Pancreas (tissue), 10 donors: ENCODE results near the gene ITPR1. TPM values are rescaled to one million over a fixed set of nuclear protein-coding genes. Genes with fewer than 3 reads are reported as not detected.

ENCODE experiments used
- ATAC-seq, 4 donors: fragments of 200-7000 bp; cut with Tn5 transposase; one replicate each; pipeline versions ENCODE4 v1.8.0 to v1.9.1; 2020; ENCODE audit warnings: mild to moderate bottlenecking in 4 of 4, moderate library complexity in 4 of 4
- DNase-seq, 6 donors: peaks; one replicate each; pipeline ENCODE4 v3.0.0-alpha.2; 2020
- FAIRE-seq: peaks from 2 replicates; lab custom pipeline; 2012; peaks lifted over from hg19 to GRCh38; lab: Jason Lieb, UNC
- H3K27ac ChIP-seq, 4 donors: fragments of 200-600 bp; sonication (generic); 1 replicate in 3 of 4; 2 replicates in 1 of 4; pipeline versions ENCODE4 v1.5.0 to v1.8.0; 2020
- H3K27me3 ChIP-seq, 4 donors: fragments of 200-600 bp; one replicate each; pipeline ENCODE4 v1.8.0; 2021
- H3K36me3 ChIP-seq, 3 donors: fragments of 200-600 bp; sonication (generic) in 1 of 3; one replicate each; pipeline versions ENCODE4 v1.5.0 to v1.8.0; 2020 to 2021
- H3K4me1 ChIP-seq, 3 donors: fragments of 200-600 bp; one replicate each; pipeline ENCODE4 v1.8.0; 2021
- H3K4me3 ChIP-seq, 4 donors: fragments of 200-600 bp; sonication (generic) in 2 of 4; one replicate each; pipeline versions ENCODE4 v1.5.0 to v1.8.0; 2020 to 2021
- H3K9me3 ChIP-seq, 4 donors: fragments of 200-600 bp; one replicate each; pipeline ENCODE4 v1.8.0; 2021
- CTCF ChIP-seq, 4 donors: fragments of 200-600 bp; sonication (generic) in 3 of 4; IDR thresholded peaks; one replicate each; pipeline versions ENCODE4 v1.5.0 to v1.8.0; 2021; ENCODE audit warnings: antibody characterized with exemption in 4 of 4
- WGBS, 2 donors: extraction: QIAGEN DNeasy Blood & Tissue Kit; methylation state at CpG; one replicate each; pipeline ENCODE4 v1.1.7; 2013; 5-methylcytosine and 5-hydroxymethylcytosine counted together
- intact Hi-C, 3 donors: fragments of 100-400 bp; cut with DNase I; formaldehyde crosslinking; loops; one replicate each; pipeline versions ENCODE4 v1.11.1 to v1.14.2; 2022
- polyA plus RNA-seq, 2 donors: library from polyadenylated mRNA; stranded (reverse); fragments of 200-250 nt; gene quantifications; one replicate each; pipeline ENCODE4 v1.2.3, GENCODE V29; 2013
- total RNA-seq, 6 donors: library from RNA; stranded (reverse); fragmentation: NEBNext Ultra II Directional in 4 of 6; extraction: Animal tissue kit (Norgen Biotek cat#: 25700) in 4 of 6; gene quantifications; one replicate each; pipeline versions ENCODE4 v1.2.1 to v1.2.4, GENCODE V29; 2021 to 2023
- donor health status: healthy with polysubstance abuse.
- donor health status: DM: no; HTN: no; CAD: no; lungs with moderate emphysema.
- donor health status: DM: no; HTN: no; CAD: no.
- donor health status: control.
- donor health status: control.
- donor health status: Bipolar disorder and iron deficiency.
- donor health status: DM: yes; HTN: yes; CAD: no.
- donor health status: DM: no; HTN: no; CAD: no.
- donor health status: DM: no; HTN: no; CAD: no.
- donor health status: DM: yes; HTN: yes; CAD: no.

ITPR1 gene
- total and polyA plus RNA-seq, 8 donors, result 4.5 to 19.1 (median 10.1) TPM

DNA sequence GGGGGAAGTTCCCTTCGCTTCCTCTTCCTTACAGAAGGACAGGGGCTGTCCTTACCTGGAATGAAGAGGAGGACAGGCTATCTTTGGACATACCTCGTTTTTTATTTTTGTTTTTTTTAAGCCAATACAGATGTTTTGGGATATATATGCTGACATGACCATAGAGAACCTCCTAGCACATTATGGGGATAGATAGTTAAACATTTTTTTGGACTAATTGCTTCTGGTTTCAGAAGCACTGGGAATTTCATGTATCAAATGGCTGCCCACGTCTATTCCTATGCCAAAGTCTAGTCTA lies 247.9 kb downstream of the ITPR1 start:
- intact Hi-C loops, result no loop called here
- Histone ChIP-seq H3K27ac (peak overlapping the region; percentile 85 to 96 (median 88)), H3K36me3 (no peaks in the 10 kb centered on the region), H3K27me3 (no peaks in the 10 kb centered on the region), H3K4me3 (no peak overlapping the region), H3K9me3 (no peaks in the 10 kb centered on the region), H3K4me1 (peaks cover 19 to 45% (median 21%) of the 10 kb centered on the region in 3 donors)
- no peak for TF ChIP-seq CTCF (IDR thresholded peaks at IDR 0.05)
- 58 to 68% methylated on average over 3 of the region's 3 CpGs for WGBS, 2 donors
- DNase-seq (no peak), FAIRE-seq (no peak), ATAC-seq (no peak)

- Histone ChIP-seq H3K4me3 (no peak overlapping the region), H3K27me3 (no peaks in the 10 kb centered on the region), H3K9me3 (no peaks in the 10 kb centered on the region), H3K36me3 (no peaks in the 10 kb centered on the region), H3K27ac (peak overlapping the region; percentile 85 to 96 (median 88)), H3K4me1 (peaks cover 19 to 39% (median 21%) of the 10 kb centered on the region in 3 donors)
- intact Hi-C loops, result no loop called here
- peak in 4 of 6 donors; percentile 64 to 85 (median 82) for DNase-seq
- ATAC-seq, result peak; percentile 94 to 98 (median 95)
- no peak for FAIRE-seq
- no peak for TF ChIP-seq CTCF (IDR thresholded peaks at IDR 0.05)
- WGBS, 2 donors, result 31 to 34% methylated on average over 14 of the region's 14 CpGs
Measured at GRCh38 chr3:4741404-4742307, 248.5 kb downstream of the ITPR1 start.

DNA sequence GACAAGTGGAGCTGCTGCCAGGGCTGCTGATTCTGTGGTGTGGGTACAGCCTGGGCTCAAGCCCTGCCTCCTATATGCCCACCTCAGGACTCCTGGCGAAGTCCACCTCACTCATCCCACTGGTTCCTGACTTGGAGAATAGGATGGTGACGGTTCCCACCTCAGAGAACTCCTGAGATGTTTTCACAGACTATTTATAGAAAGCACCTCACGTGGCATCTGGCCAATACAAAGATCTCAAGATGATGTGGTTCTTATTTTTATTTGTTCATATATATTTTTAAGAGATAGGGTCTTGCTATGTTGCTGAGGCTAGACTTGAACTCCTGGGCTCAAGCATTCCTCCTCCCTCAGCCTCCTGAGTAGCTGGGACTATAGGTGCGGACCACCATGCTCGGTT lies 249.2 kb downstream of the ITPR1 start:
- peak in 3 of 4 donors; percentile 8 to 22 (median 15) for ATAC-seq
- H3K36me3 ChIP-seq, result no peaks in the 10 kb centered on the region
- H3K4me3 ChIP-seq, result no peak overlapping the region
- H3K27ac ChIP-seq, result peak overlapping the region; percentile 85 to 96 (median 88)
- intact Hi-C loops, result no loop called here
- peak in 1 of 6 donors; percentile 28 for DNase-seq
- FAIRE-seq, result no peak
- 75 to 77% methylated on average over 5 of the region's 5 CpGs for WGBS, 2 donors
- no peaks in the 10 kb centered on the region for H3K9me3 ChIP-seq
- H3K4me1 ChIP-seq, result peaks cover 19 to 34% (median 21%) of the 10 kb centered on the region in 3 donors
- H3K27me3 ChIP-seq, result no peaks in the 10 kb centered on the region
- no peak for TF ChIP-seq CTCF (IDR thresholded peaks at IDR 0.05)

DNA sequence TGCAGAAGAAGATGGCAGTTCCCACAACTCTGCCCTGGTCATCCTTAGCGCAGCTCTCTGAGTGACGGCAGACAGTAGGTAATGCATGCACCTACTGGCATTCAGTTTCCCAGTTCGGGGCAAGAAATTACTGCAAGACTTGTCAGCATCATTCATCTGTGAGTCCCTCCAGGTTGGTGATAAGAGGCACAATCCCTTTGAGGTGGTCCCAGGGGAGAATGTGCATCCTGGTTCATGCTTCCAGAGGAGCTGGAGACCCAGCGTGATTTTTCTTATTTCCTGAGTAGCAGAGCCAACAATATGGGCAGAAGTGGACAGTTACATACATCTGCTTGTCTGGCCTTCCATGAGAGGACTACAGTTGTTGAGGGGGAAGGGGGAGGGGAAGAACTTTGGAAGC lies 250.2 kb downstream of the ITPR1 start:
- 93 to 94% methylated on average over 4 of the region's 4 CpGs for WGBS, 2 donors
- no peak for TF ChIP-seq CTCF (IDR thresholded peaks at IDR 0.05)

More for the DNA sequence above, 250.2 kb downstream of the ITPR1 start:
- peak overlapping the region in 1 of 4 donors; percentile 91 for H3K27ac ChIP-seq
- no peak for FAIRE-seq
- no peaks in the 10 kb centered on the region for H3K36me3 ChIP-seq
- no peaks in the 10 kb centered on the region for H3K9me3 ChIP-seq
- no peak for ATAC-seq
- H3K4me1 ChIP-seq, result peaks cover 19 to 34% (median 21%) of the 10 kb centered on the region in 3 donors
- DNase-seq, result no peak
- intact Hi-C loops, result no loop called here
- H3K4me3 ChIP-seq, result no peak overlapping the region
- H3K27me3 ChIP-seq, result no peaks in the 10 kb centered on the region
